IPS-18a (cell line): Measurements from ENCODE around the gene PDS5A.
"Not testable (repeated sequence)": the region's sequence is repeated elsewhere in the genome, so short reads cannot be mapped to it uniquely, and the experiment has no call there.

ENCODE experiments used
- H3K27ac ChIP-seq: one replicate; pipeline ENCODE4 v1.5.1; 2013; ENCODE audit warnings: low read length
- H3K27me3 ChIP-seq: one replicate; pipeline ENCODE4 v1.6.1; 2013; ENCODE audit warnings: mild to moderate bottlenecking, low read length; ENCODE audit not compliant: control insufficient read depth, insufficient read depth
- H3K36me3 ChIP-seq: one replicate; pipeline ENCODE4 v1.6.1; 2013; ENCODE audit warnings: low read depth, low read length; ENCODE audit not compliant: control insufficient read depth
- H3K4me1 ChIP-seq: one replicate; pipeline ENCODE4 v1.6.1; 2013; ENCODE audit warnings: low read depth, low read length; ENCODE audit not compliant: control insufficient read depth
- H3K4me3 ChIP-seq: one replicate; pipeline ENCODE4 v1.5.1; 2013; ENCODE audit warnings: low read length
- H3K9ac ChIP-seq: one replicate; pipeline ENCODE4 v1.6.1; 2013; ENCODE audit warnings: mild to moderate bottlenecking, low read length, moderate library complexity
- H3K9me3 ChIP-seq: one replicate; pipeline ENCODE4 v1.6.1; 2013; ENCODE audit warnings: low read depth, low read length; ENCODE audit not compliant: control insufficient read depth

Gene PDS5A

GRCh38 chr4:39947963-39948362 lies 29.7 kb downstream of the PDS5A start:
- no peaks in the 10 kb centered on the region for H3K36me3 ChIP-seq
- H3K9me3 ChIP-seq, result no peaks in the 10 kb centered on the region
- no peak overlapping the region for H3K9ac ChIP-seq
- H3K27ac ChIP-seq, result no peak overlapping the region
- no peaks in the 10 kb centered on the region for H3K27me3 ChIP-seq
- peaks cover 6% of the 10 kb centered on the region for H3K4me1 ChIP-seq
- H3K4me3 ChIP-seq, result no peak overlapping the region

GRCh38 chr4:39947417-39947816 lies 30.3 kb downstream of the PDS5A start:
- no peaks in the 10 kb centered on the region for H3K27me3 ChIP-seq
- H3K27ac ChIP-seq, result no peak overlapping the region
- no peaks in the 10 kb centered on the region for H3K9me3 ChIP-seq
- peaks cover 9% of the 10 kb centered on the region for H3K4me1 ChIP-seq
- no peaks in the 10 kb centered on the region for H3K36me3 ChIP-seq
- H3K9ac ChIP-seq, result no peak overlapping the region
- no peak overlapping the region for H3K4me3 ChIP-seq

GRCh38 chr4:39944245-39944644 lies 33.5 kb downstream of the PDS5A start:
- H3K27ac ChIP-seq, result not testable (repeated sequence)

GRCh38 chr4:39942507-39942906 lies 35.2 kb downstream of the PDS5A start:
- H3K4me1 ChIP-seq, result peaks cover 9% of the 10 kb centered on the region
- no peak overlapping the region for H3K4me3 ChIP-seq

More at GRCh38 chr4:39944245-39944644, 33.5 kb downstream of the PDS5A start:
- not testable (repeated sequence) for H3K4me1 ChIP-seq, H3K9me3 ChIP-seq, H3K27me3 ChIP-seq, H3K9ac ChIP-seq, H3K4me3 ChIP-seq, H3K36me3 ChIP-seq

GRCh38 chr4:39941682-39942217 lies 36.0 kb downstream of the PDS5A start:
- Histone ChIP-seq H3K36me3 (no peaks in the 10 kb centered on the region), H3K27ac (no peak overlapping the region), H3K9me3 (no peaks in the 10 kb centered on the region), H3K4me3 (no peak overlapping the region), H3K9ac (no peak overlapping the region), H3K4me1 (peaks cover 11% of the 10 kb centered on the region), H3K27me3 (no peaks in the 10 kb centered on the region)

More at GRCh38 chr4:39942507-39942906, 35.2 kb downstream of the PDS5A start:
- no peak overlapping the region for H3K9ac ChIP-seq
- H3K27ac ChIP-seq, result no peak overlapping the region
- H3K9me3 ChIP-seq, result no peaks in the 10 kb centered on the region
- no peaks in the 10 kb centered on the region for H3K36me3 ChIP-seq
- H3K27me3 ChIP-seq, result no peaks in the 10 kb centered on the region

- Histone ChIP-seq H3K9ac (no peak overlapping the region), H3K27me3 (no peaks in the 10 kb centered on the region), H3K9me3 (no peaks in the 10 kb centered on the region), H3K4me3 (no peak overlapping the region), H3K4me1 (peaks cover 20% of the 10 kb centered on the region), H3K27ac (peak overlapping the region; percentile 52), H3K36me3 (no peaks in the 10 kb centered on the region)
Observed at GRCh38 chr4:39937683-39938268, 39.9 kb downstream of the PDS5A start.

- H3K9ac ChIP-seq, result peak overlapping the region; percentile 46
- peaks cover 16% of the 10 kb centered on the region for H3K4me1 ChIP-seq
- no peaks in the 10 kb centered on the region for H3K9me3 ChIP-seq
- H3K4me3 ChIP-seq, result peak overlapping the region; percentile 42
- no peaks in the 10 kb centered on the region for H3K36me3 ChIP-seq
- H3K27ac ChIP-seq, result peak overlapping the region; percentile 64
- H3K27me3 ChIP-seq, result no peaks in the 10 kb centered on the region
Observed at GRCh38 chr4:39936565-39937418, 40.9 kb downstream of the PDS5A start.

GRCh38 chr4:39933671-39934590 lies 43.8 kb downstream of the PDS5A start:
- H3K4me1 ChIP-seq, result peaks cover 16% of the 10 kb centered on the region
- H3K27ac ChIP-seq, result no peak overlapping the region
- H3K4me3 ChIP-seq, result no peak overlapping the region
- H3K36me3 ChIP-seq, result no peaks in the 10 kb centered on the region
- no peaks in the 10 kb centered on the region for H3K9me3 ChIP-seq
- no peak overlapping the region for H3K9ac ChIP-seq
- no peaks in the 10 kb centered on the region for H3K27me3 ChIP-seq

- Histone ChIP-seq H3K27me3 (no peaks in the 10 kb centered on the region), H3K27ac (no peak overlapping the region), H3K9me3 (no peaks in the 10 kb centered on the region), H3K36me3 (peaks cover 2% of the 10 kb centered on the region), H3K9ac (no peak overlapping the region), H3K4me1 (peaks cover 15% of the 10 kb centered on the region), H3K4me3 (no peak overlapping the region)
Observed at GRCh38 chr4:39932776-39933402, 44.8 kb downstream of the PDS5A start.

- Histone ChIP-seq H3K27ac (no peak overlapping the region), H3K36me3 (peaks cover 14% of the 10 kb centered on the region), H3K4me3 (no peak overlapping the region), H3K9ac (no peak overlapping the region), H3K4me1 (peaks cover 6% of the 10 kb centered on the region), H3K9me3 (no peaks in the 10 kb centered on the region), H3K27me3 (no peaks in the 10 kb centered on the region)
Observed at GRCh38 chr4:39931441-39931901, 46.2 kb downstream of the PDS5A start.

- H3K36me3 ChIP-seq, result peaks cover 31% of the 10 kb centered on the region
Observed at GRCh38 chr4:39928538-39928937, 49.2 kb downstream of the PDS5A start.

More at GRCh38 chr4:39928538-39928937, 49.2 kb downstream of the PDS5A start:
- H3K27ac ChIP-seq, result no peak overlapping the region
- no peaks in the 10 kb centered on the region for H3K9me3 ChIP-seq
- H3K9ac ChIP-seq, result no peak overlapping the region
- no peaks in the 10 kb centered on the region for H3K27me3 ChIP-seq
- H3K4me3 ChIP-seq, result no peak overlapping the region
- no peaks in the 10 kb centered on the region for H3K4me1 ChIP-seq
